Stimulated activated CD8-positive, alpha-beta memory T cell treated with anti-CD3 and anti-CD28 coated beads, Interleukin-15, amount 100 ng/mL, for 24 hours (primary cell): ENCODE data around the gene TIGD7.

Experiments used
- DNase-seq: peaks from one replicate; pipeline ENCODE4 v3.0.0-alpha.2; 2020; ENCODE audit warnings: low read depth

Gene TIGD7

GRCh38 chr16:3305109-3306068 is at the start of gene TIGD7, which contains the start of gene ZNF75A:
TIGD7 (minus strand) TSS chr16:3305430; CDS start chr16:3300614, 4,816 bp downstream.
ZNF75A (plus strand) TSS chr16:3305497; CDS start chr16:3308429, 2,932 bp downstream.
- DNase-seq, result peak; percentile 55

- DNase-seq, result no peak
These were observed 43.9 kb upstream of the TIGD7 start for GRCh38 chr16:3349175-3349574.

- no peak for DNase-seq
These were observed 43.4 kb upstream of the TIGD7 start for GRCh38 chr16:3348547-3349167.

DNA sequence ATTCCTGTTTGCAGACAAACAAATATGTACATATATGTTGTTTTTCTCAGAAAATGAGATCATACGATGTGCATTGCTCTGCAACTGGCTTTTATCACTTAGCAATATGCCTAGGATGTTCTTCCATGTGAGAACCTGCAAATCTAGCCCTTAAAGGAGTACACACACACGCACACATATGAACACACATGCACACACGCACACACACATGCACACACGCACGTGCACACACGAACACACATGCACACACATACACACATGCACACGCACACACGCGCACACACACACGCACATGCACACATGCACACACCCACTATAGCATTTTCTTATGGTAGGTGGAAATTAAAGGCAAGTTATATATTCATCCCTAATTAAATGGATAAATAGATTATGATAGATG is 42.4 kb upstream of the TIGD7 start:
- no peak for DNase-seq

DNA sequence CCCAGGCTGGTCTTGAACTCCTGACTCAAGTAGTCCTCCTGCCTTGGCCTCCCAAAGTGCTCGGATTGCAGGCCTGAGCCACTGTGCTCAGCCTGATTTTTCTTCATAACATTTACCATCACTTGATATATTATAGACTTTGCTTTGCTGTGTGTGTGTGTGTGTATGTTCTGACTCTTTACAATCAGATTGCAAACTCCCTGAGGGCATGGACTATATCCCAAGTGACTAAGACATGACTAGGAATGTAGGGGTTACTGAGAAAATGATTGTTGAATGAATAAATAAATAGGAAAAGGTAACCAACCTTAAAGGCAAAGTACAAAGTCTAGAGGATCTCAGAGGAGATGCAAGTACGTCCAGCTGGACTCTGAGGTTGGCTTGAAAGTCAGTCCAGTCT is 40.8 kb upstream of the TIGD7 start:
- DNase-seq, result no peak

DNA sequence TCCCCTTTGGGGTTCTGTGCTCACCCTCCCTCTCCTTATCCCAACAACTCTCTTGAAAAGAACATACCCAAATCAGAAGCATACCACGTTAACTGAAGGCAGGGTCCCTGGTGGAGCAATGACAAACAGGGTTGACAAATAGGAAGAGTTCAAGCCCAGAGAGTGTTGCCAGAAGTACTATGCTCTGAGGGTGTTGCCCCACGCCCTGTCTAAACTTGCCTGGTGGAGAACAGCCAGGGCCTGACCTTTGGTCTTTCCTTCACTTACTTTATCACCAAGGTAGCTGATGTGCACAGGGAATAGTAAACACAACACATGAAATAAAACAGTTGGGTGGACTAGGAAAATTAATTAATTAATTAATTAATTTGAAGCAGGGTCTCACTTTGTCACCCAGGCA is 23.4 kb upstream of the TIGD7 start:
- no peak for DNase-seq

GRCh38 chr16:3328104-3328503 is 22.9 kb upstream of the TIGD7 start:
- DNase-seq, result no peak

GRCh38 chr16:3327514-3327913 is 22.3 kb upstream of the TIGD7 start:
- no peak for DNase-seq

GRCh38 chr16:3321816-3322215 is 16.6 kb upstream of the TIGD7 start:
- no peak for DNase-seq

DNA sequence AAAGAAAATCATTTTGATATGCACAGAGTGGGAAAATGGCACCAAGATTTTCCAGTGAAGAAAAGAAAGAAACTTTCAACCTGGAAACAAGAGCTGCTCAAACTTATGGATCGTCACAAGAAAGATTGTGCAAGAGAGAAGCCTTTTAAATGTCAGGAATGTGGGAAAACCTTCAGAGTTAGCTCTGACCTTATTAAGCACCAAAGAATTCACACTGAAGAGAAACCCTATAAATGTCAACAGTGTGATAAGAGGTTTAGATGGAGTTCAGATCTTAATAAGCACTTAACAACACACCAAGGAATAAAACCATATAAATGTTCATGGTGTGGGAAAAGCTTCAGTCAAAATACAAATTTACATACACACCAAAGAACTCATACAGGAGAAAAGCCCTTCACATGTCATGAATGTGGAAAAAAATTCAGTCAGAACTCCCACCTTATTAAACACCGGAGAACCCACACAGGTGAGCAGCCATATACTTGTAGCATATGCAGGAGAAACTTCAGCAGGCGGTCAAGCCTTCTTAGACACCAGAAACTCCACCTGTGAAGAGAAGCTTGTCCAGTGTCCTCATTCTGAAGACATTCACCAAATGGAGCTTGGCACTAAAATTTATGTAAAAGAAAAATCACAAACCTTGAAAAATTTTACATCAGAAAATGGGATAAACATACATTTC is 12.2 kb upstream of the TIGD7 start:
- no peak for DNase-seq

- no peak for DNase-seq
These were observed 6.3 kb upstream of the TIGD7 start for GRCh38 chr16:3311496-3311895.

GRCh38 chr16:3306078-3306477 is 848 bp upstream of the TIGD7 start:
- DNase-seq, result no peak

DNA sequence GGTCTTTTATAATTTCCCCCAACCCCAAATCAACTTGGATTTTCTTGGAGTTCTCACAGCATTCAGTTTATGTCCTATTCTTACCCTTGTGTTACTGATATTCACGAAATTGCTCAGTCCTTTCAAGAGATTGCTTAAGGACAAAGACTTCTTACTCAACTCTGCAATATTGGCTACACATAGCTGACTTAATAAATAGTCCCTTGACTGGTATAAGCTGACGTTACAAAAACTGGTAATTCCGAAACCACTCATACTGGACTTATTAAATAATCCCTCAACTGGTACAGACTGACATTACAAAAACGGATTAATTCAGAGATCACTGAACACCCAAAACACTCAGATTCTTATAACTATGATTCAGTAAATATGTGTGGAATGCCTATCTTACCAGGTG is 860 bp downstream of the TIGD7 start:
- no peak for DNase-seq

GRCh38 chr16:3295783-3296182 is 9.4 kb downstream of the TIGD7 start:
- no peak for DNase-seq

- no peak for DNase-seq
These were observed 10.0 kb downstream of the TIGD7 start for GRCh38 chr16:3295209-3295608.

DNA sequence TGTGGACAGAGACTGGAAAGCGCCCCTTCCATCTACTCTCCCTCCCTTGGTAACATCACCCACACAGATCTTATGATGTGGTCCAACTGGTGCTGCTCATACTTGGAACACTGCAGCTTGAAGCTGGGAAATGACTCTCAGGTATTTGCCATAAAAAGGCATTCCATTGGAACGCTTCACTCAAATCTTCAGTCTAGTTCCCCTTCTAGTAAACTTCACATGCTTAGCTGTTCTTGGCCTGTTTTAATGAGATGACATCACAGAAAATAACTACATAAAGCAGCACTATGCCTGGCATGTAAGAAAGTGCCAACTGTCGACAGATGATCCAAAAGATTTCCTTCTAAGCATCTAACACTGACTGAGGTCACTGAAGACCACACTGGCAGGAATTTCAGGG is 12.6 kb downstream of the TIGD7 start:
- DNase-seq, result no peak

GRCh38 chr16:3289998-3290673 is 15.1 kb downstream of the TIGD7 start:
- DNase-seq, result no peak

DNA sequence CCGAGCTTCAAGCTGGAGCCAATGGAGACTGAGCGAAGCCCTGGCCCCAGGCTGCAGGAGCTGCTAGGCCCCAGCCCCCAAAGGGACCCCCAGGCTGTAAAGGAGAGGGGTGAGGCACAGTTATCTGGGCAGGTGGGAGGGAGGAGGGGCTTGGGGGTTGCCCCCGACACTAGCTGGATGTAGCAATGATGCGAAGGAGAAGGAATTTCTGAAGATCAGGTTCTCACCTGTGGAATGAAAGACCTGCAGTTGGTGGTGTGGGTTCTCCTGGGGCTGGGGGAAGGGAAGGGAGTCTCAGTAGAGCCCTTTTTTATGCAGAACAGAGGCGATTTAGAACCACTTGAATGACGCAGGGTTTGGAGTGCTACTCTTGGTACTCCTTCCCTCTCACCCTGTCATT is 20.1 kb downstream of the TIGD7 start:
- DNase-seq, result no peak

- DNase-seq, result no peak
These were observed 21.4 kb downstream of the TIGD7 start for GRCh38 chr16:3283543-3284447.

DNA sequence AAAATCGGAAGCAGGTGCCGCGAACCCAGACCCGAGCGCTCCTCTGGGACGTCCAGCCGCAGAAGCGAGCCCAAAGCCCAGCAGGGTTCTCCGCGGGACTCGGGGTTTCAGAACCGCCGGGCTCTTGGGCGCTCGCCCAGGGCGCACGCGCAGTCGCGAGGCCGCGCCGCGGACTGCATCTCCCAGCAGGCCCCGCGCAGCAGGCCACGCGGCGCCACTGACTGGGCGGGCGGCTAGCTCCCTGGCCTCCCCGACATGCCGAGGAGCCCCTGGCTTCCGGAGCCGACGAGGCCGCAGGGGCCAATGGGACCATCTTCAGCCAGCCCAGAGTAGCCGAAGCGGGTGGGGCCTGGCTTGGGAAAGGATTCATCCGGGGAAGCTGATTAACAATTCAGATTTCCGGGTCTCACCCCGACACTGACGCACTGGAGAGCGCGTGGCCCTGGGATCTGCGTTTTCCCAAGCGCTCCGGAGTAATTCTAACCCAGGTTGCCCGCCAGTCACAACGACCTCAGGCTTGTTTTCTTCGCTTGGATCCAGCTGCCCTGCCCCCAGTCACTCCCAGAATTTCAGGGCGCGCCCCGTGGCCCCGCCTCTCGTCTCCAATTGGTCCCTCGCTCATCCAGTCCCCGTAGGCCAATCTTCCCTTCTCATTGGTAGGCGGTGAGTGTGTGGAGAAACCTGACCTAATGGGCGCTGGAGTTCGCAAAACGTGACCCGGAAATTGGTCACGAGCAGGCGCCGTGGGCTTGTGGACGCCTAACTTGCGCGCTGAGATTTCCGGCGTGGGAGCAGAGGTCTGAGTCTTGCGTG is 22.3 kb downstream of the TIGD7 start, which contains the start of gene ZNF263:
Gene ZNF263 (plus strand): TSS at position 762 of the 813 bp plus-strand sequence. CDS start 328 bp downstream, outside the sequence.
- DNase-seq, result peak; percentile 81
